Measurements from ENCODE around the gene OR4C12.
"Not testable (repeated sequence)": the region's sequence is repeated elsewhere in the genome, so short reads cannot be mapped to it uniquely, and the experiment has no call there.

The OR4C12 gene

DNA sequence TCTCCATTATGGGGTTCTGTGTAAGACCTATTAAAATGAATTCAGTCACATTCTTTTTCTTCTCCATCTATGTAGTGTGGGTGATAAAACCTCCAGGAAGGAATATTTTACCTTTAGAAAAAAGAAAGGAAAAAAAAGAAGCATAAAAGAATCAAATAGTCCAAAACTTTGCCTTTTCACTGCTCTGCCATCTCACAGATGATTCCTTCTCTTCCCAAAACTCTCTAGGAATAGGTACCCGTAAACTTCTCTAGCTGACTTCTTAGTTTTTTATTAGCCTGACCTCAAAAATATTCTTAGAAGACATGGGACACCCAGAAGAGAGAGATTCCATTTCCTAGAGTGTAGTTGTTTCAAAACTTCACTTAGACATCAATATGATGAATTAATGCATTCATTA, at the start of gene OR4C12:
TSS of gene OR4C12 (minus strand) at position 101 of the 400 bp plus-strand sequence. CDS start at position 67, 34 bp downstream.
- DNase-seq (ENCODE audit: low read depth), result not testable (repeated sequence)

DNA sequence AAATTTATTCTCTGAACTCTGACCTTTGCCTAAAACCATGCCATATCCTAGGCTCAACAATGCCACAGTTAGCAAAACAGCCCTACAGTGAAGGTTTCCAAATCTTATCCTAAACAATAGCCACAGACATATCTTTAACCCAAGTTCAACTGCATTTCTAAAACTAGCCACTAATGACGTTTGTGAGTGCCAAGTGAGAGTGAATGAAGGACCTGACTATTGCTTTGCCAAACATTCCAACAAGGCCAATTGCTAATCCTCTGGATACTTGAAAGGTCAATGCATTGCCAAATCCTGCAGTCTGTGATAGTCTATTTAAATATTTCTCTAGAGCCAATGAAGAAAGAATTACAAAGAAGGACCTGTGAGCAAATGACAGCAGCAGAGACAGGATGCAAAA, 47.9 kb upstream of the OR4C12 start:
- no peak for DNase-seq (ENCODE audit: low read depth)

DNA sequence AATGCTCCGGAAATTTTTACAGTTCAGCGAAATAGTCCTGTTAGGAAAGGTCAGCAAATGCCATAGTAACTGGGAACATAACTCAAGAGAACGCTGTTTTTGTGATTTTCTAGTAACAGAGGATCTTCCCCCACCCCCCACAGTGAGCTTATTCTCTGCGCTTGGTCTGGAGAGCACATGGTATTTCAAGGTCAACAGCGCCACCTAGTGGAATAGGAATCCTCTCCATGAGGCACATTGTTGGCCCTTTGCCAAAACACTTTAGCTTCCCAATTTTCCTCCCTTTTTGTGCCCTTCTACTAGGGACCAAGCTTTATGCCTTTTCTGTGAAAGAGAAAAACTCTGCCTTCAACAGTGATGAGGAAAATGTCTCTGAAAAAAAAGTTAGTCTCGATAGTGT, 13.2 kb upstream of the OR4C12 start:
- DNase-seq (ENCODE audit: low read depth), result peak; percentile 36

DNA sequence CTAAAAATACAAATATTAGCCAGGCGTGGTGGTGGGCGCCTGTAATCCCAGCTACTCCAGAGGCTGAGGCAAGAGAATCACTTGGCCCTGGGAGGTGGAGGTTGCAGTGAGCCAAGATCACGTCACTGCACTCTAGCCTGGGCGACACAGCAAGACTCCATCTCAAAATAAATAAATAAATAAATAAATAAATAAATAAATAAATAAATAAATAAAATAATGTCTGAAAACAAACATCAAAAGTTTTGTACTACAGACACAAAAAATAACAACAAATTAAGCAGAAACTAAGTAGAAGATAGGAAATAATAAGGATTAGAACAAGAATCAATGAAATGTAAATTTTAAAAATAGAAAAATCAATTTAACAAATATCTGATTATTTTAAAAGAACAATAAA, 8.9 kb downstream of the OR4C12 start:
- DNase-seq (ENCODE audit: low read depth), result not testable (repeated sequence)

DNA sequence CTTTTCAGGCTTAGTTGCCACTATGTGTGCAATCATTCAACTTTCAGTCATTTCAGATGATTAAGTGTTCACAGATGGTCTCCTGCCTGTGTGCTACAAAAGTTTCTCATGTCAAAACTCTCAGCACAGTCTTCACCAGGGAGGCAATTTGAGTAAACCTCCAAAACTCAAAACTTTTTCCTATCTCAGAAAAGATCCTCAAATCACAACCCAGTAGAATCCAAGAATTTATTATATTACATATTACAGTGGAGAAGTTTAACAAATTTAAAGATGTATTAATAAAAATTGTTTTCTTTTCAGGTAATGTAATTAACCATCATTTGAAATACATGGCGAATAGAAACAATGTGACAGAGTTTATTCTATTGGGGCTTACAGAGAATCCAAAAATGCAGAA, 30.2 kb downstream of the OR4C12 start, which contains the start of gene OR4C13:
TSS of gene OR4C13 (plus strand) at position 301 of the 400 bp plus-strand sequence. CDS start at position 333, 32 bp downstream.
- no peak for DNase-seq (ENCODE audit: low read depth)

DNA sequence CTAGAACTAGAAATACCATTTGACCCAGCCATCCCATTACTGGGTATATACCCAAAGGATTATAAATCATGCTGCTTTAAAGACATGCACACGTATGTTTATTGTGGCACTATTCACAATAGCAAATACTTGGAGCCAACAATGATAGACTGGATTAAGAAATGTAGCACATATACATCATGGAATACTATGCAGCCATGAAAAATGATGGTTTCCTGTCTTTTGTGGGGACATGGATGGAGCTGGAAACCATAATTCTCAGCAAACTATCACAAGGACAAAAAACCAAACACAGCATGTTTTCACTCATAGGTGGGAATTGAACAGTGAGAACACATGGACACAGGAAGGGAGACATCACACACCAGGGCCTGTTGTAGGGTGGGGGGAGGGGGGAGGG, 33.6 kb downstream of the OR4C12 start:
- not testable (repeated sequence) for DNase-seq (ENCODE audit: low read depth)

Data from amniotic epithelial cell (primary cell).